Measurements from ENCODE around the gene MRPS27.

MRPS27 gene

GRCh38 chr5:72213482-72213881 is 106.6 kb downstream of the MRPS27 start:
- DNase-seq (ENCODE audit: extremely low spot score) = no peak
- ChIA-PET CTCF (interaction anchor here (1.0 to 2.2 kb wide), 3 partner anchors 9 to 33 kb away, joined by 3 to 6 read pairs (median 3); no protein-coding TSS in a partner anchor), POLR2A (no interaction called here)

GRCh38 chr5:72212171-72212570 is 107.9 kb downstream of the MRPS27 start:
- DNase-seq (ENCODE audit: extremely low spot score) = no peak
- TF ChIP-seq, protein P1, sequence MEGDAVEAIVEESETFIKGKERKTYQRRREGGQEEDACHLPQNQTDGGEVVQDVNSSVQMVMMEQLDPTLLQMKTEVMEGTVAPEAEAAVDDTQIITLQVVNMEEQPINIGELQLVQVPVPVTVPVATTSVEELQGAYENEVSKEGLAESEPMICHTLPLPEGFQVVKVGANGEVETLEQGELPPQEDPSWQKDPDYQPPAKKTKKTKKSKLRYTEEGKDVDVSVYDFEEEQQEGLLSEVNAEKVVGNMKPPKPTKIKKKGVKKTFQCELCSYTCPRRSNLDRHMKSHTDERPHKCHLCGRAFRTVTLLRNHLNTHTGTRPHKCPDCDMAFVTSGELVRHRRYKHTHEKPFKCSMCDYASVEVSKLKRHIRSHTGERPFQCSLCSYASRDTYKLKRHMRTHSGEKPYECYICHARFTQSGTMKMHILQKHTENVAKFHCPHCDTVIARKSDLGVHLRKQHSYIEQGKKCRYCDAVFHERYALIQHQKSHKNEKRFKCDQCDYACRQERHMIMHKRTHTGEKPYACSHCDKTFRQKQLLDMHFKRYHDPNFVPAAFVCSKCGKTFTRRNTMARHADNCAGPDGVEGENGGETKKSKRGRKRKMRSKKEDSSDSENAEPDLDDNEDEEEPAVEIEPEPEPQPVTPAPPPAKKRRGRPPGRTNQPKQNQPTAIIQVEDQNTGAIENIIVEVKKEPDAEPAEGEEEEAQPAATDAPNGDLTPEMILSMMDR (IDR thresholded peaks at IDR 0.05; ENCODE audit: control extremely low read depth, extremely low read depth, low read depth, missing control alignments) = no peak
- CTCF ChIA-PET = no interaction called here
- POLR2A ChIA-PET = interaction anchor here (0.5 kb wide), 1 partner anchor 107 kb away, joined by 4 read pairs; no protein-coding TSS in a partner anchor

More at GRCh38 chr5:72213482-72213881, 106.6 kb downstream of the MRPS27 start:
- TF ChIP-seq, protein P1 (IDR thresholded peaks at IDR 0.05; ENCODE audit: control extremely low read depth, extremely low read depth, low read depth, missing control alignments) = no peak

DNA sequence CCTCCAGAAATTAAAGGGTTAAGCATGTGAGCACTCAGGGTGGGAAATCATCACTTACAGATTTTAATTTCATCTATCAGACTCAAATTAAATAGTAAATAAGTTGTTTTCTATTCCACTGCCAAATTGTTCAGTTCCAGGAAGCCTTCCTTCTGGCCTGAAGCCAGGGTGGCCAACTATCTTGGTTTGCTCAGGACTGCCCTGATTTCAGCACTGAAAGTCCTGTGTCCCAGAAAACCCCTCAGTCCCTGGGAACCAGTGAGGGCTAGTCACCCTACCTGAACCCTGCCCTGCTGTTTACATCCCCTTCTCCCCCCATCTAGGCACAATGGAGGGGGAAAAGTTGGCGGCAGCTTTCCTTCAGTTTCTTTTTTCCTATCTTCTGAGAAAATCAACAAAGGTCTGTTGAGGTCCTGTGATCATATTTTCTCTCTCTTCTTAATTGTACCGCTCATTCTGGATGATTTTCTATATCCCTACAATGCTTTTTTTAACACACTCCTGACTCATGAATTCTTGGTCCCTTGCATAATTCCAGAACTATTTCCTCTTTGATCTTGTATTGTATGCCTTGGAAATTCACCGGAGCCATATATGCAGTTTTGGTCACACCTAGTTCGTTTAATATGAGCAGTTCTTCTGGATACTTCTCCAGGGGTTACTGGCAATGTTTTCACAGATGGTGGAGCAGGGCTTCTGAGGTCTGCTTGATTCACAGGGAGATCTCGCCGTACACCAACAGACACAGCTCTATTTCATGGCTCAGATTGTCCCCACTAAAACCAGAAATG is 109.0 kb downstream of the MRPS27 start:
- POLR2A ChIA-PET = interaction anchor here (0.6 kb wide), 1 partner anchor 18 kb away, joined by 5 read pairs; no protein-coding TSS in a partner anchor
- DNase-seq (ENCODE audit: extremely low spot score) = no peak
- TF ChIP-seq, protein P1 (IDR thresholded peaks at IDR 0.05; ENCODE audit: control extremely low read depth, extremely low read depth, low read depth, missing control alignments) = no peak

DNA sequence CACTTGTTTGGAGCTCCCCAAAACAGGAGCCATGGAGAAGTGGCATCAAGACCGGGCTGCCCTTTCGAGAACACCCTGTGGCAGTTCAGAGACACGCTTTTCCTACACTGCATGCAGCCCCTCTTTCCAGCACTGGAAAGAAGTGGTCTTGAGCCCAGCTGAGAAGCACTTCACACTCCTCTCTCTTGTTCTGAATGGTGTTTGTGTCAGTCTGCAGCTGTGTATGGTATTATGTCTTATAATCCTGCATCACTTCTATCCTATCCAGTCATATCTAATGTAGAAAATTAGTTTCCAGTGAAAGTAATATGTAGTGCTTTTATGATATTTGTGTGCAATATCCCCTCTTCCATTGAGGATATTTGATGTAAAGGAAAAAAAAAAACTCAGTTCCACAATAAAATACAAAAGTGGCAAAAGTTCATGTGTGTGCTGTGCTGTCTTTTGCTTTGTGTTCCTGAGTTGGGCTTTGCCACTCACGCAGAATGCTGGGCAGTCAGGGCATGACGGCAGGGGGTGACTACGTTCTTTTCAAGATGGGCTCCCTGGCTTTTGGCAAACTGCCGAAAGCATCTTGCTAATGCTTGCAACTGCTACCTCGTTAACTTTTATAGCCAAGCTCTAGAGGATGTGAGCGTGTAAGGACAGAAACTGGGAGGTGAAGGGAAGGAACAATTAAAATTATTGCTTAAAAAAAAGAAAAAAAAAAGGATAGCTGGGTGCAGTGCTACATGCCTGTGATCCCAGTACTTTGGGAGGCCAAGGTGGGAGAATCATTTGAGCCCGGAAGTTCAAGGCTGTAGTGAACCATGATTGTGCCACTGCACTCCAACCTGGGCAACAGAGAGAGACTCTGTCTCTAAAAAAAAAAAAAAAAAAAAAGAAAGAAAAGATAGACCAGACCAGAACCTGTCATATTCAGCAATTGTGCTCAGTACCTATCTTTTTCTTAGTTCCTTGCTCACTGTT is 110.6 kb downstream of the MRPS27 start:
- ChIA-PET POLR2A (no interaction called here), CTCF (interaction anchor here (1.7 kb wide), 1 partner anchor 10 kb away, joined by 5 read pairs; no protein-coding TSS in a partner anchor)
- TF ChIP-seq, protein P1 (IDR thresholded peaks at IDR 0.05; ENCODE audit: control extremely low read depth, extremely low read depth, low read depth, missing control alignments) = no peak
- no peak for DNase-seq (ENCODE audit: extremely low spot score)

More for the DNA sequence above, 109.0 kb downstream of the MRPS27 start:
- CTCF ChIA-PET = no interaction called here

GRCh38 chr5:72208324-72208926 is 111.6 kb downstream of the MRPS27 start:
- CTCF ChIA-PET = interaction anchor here (1.2 to 1.7 kb wide), 3 partner anchors 9 to 100 kb away, joined by 3 to 5 read pairs (median 4); no protein-coding TSS in a partner anchor
- TF ChIP-seq, protein P1 (IDR thresholded peaks at IDR 0.05; ENCODE audit: control extremely low read depth, extremely low read depth, low read depth, missing control alignments) = no peak
- POLR2A ChIA-PET = no interaction called here

DNA sequence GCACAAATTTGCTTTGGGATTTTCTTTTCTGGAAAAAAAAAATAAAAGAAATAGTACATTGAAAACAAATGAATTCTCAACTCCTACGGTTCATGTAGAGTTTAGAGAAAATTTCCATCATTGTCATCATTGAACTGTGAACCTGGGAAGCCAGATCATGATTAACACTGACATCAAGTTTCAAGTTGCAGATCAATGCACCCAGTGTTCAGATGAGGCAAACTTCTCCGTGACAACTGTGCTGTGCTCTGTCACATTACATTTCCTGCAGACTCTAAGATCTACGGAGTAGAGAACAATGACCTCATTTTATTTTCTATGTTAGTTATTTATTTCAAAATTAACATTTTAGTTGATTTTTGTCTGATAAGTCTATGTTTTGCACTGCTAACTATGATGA is 113.0 kb downstream of the MRPS27 start:
- no peak for DNase-seq (ENCODE audit: extremely low spot score)
- TF ChIP-seq, protein P1 (IDR thresholded peaks at IDR 0.05; ENCODE audit: control extremely low read depth, extremely low read depth, low read depth, missing control alignments) = no peak
- ChIA-PET POLR2A (no interaction called here), CTCF (interaction anchor here (0.8 to 1.7 kb wide), 3 partner anchors 9 to 101 kb away, joined by 3 to 5 read pairs (median 4); no protein-coding TSS in a partner anchor)

More at GRCh38 chr5:72208324-72208926, 111.6 kb downstream of the MRPS27 start:
- DNase-seq (ENCODE audit: extremely low spot score) = no peak

Data from GM10248 (cell line).